HepG2 (cell line): Measurements from ENCODE around the gene RAPGEF5. TPM values are rescaled to one million over a fixed set of nuclear protein-coding genes. Genes with fewer than 3 reads are reported as not detected.

Experiments
- ATAC-seq: fragments of 200-7000 bp; cut with Tn5 transposase; 3 replicates; pipeline ENCODE4 v1.9.1; 2020; ENCODE audit warnings: mild to moderate bottlenecking, moderate library complexity
- BruUV-seq: library from RNA; stranded (reverse); fragments of 400-500 nt; replicated peaks from 2 replicates; lab custom pipeline; 2021; lab: Mats Ljungman, UMichigan
- CTCF ChIA-PET: fragments of 300-600 bp; formaldehyde crosslinking; extraction: SDS; loops from one replicate; lab custom pipeline; 2021; ENCODE audit warnings: low total read pairs, inconsistent platforms, low intra/inter-chr PET ratio; lab: Yijun Ruan, JAX
- POLR2A ChIA-PET: fragments of 350-600 bp; sonication (Branson Sonifier 250); formaldehyde crosslinking; loops from one replicate; lab custom pipeline; 2020; ENCODE audit warnings: antibody characterized with exemption, inconsistent platforms; lab: Yijun Ruan, JAX
- DNase-seq: peaks from one replicate; pipeline ENCODE4 v3.0.0-alpha.2; 2015; ENCODE audit warnings: low spot score
- FAIRE-seq: peaks from 3 replicates; lab custom pipeline; 2011; peaks lifted over from hg19 to GRCh38; lab: Jason Lieb, UNC
- H2AFZ ChIP-seq: one replicate; pipeline ENCODE4 v1.6.1; 2011; ENCODE audit warnings: low read length, inconsistent platforms
- H3K27ac ChIP-seq: fragments of 300-600 bp; 3 replicates; pipeline ENCODE4 v1.8.0; 2011; ENCODE audit warnings: mixed run types, mild to moderate bottlenecking, mixed read lengths, low read length, inconsistent platforms; ENCODE audit not compliant: insufficient read depth; ENCODE audit errors: extremely low read length
- H3K27me3 ChIP-seq, 2 experiments: fragments of 200-600 bp in 1 of 2; 2 replicates in 1 of 2; 3 replicates in 1 of 2; pipeline versions ENCODE4 v1.6.0 to v1.8.0; 2011; ENCODE audit warnings: low read length in 2 of 2, mild to moderate bottlenecking in 2 of 2, moderate library complexity in 2 of 2, inconsistent platforms in 1 of 2; ENCODE audit not compliant: insufficient read depth in 2 of 2, control insufficient read depth in 1 of 2
- H3K36me3 ChIP-seq, 2 experiments: fragments of 200-600 bp in 1 of 2; replicated peaks in 1 of 2; 2 replicates in 1 of 2; 3 replicates in 1 of 2; pipeline versions ENCODE4 v1.5.1 to v1.8.0; 2011; ENCODE audit warnings: low read length in 2 of 2, inconsistent platforms in 1 of 2; ENCODE audit not compliant: insufficient read depth in 2 of 2, control insufficient read depth in 1 of 2
- H3K4me1 ChIP-seq: 2 replicates; pipeline ENCODE4 v1.5.1; 2012; ENCODE audit warnings: low read length, inconsistent platforms; ENCODE audit not compliant: insufficient read depth
- H3K4me2 ChIP-seq: 2 replicates; pipeline ENCODE4 v1.6.0; 2011; ENCODE audit warnings: low read depth, low read length, inconsistent platforms
- H3K4me3 ChIP-seq, 3 experiments: fragments of 200-600 bp in 1 of 3; sonication (generic), shearing (Covaris generic) in 1 of 3; replicated peaks in 1 of 3; 2 replicates each; pipeline ENCODE4 v1.5.1; 2011 to 2016; ENCODE audit warnings: low read length in 3 of 3, inconsistent platforms in 2 of 3, low read depth in 2 of 3, mild to moderate bottlenecking in 2 of 3, control low read depth in 1 of 3, mixed read lengths in 1 of 3; ENCODE audit not compliant: insufficient read depth in 1 of 3
- H3K79me2 ChIP-seq: one replicate; pipeline ENCODE4 v1.6.1; 2011; ENCODE audit warnings: low read length, inconsistent platforms; ENCODE audit not compliant: insufficient read depth
- H3K9ac ChIP-seq: 2 replicates; pipeline ENCODE4 v1.6.0; 2011; ENCODE audit warnings: mild to moderate bottlenecking, low read depth, low read length, inconsistent platforms; ENCODE audit not compliant: insufficient read depth
- H3K9me3 ChIP-seq: 2 replicates; pipeline ENCODE4 v1.5.1; 2012; ENCODE audit warnings: mild to moderate bottlenecking, low read length
- H4K20me1 ChIP-seq: 2 replicates; pipeline ENCODE4 v1.6.0; 2011; ENCODE audit warnings: inconsistent platforms, mild to moderate bottlenecking, low read length, moderate library complexity; ENCODE audit not compliant: insufficient read depth
- KDM4B ChIP-seq: sonication (generic); formaldehyde crosslinking; IDR thresholded peaks from 2 replicates; pipeline ENCODE4 v1.4.0; 2020; ENCODE audit warnings: missing genetic modification reagents
- MAFK ChIP-seq, 2 experiments: IDR thresholded peaks in 1 of 2; conservative IDR thresholded peaks in 1 of 2; 2 replicates each; pipeline ENCODE4 v1.6.1; 2011; ENCODE audit warnings: improper control_type of control experiment in 2 of 2, low read length in 2 of 2
- POLR2A ChIP-seq, 2 experiments: IDR thresholded peaks; 2 replicates each; pipeline ENCODE4 v1.6.1; 2011; ENCODE audit warnings: low read depth in 2 of 2, low read length in 2 of 2, mild to moderate bottlenecking in 1 of 2, moderate library complexity in 1 of 2; ENCODE audit not compliant: insufficient read depth in 1 of 2
- ZNF12 ChIP-seq: sonication (generic); formaldehyde crosslinking; IDR thresholded peaks from 2 replicates; pipeline ENCODE4 v1.5.0; 2020; ENCODE audit warnings: missing genetic modification reagents
- ZNF350 ChIP-seq: sonication (generic); formaldehyde crosslinking; IDR thresholded peaks from 2 replicates; pipeline ENCODE4 v1.4.0; 2020; ENCODE audit warnings: mild to moderate bottlenecking, low read depth, missing genetic modification reagents, borderline replicate concordance
- ZNF589 ChIP-seq: sonication (generic); formaldehyde crosslinking; conservative IDR thresholded peaks from 2 replicates; pipeline ENCODE4 v1.8.0; 2022; ENCODE audit warnings: mild to moderate bottlenecking, moderate library complexity, missing genetic modification reagents
- ZNF747 ChIP-seq: sonication (generic); formaldehyde crosslinking; IDR thresholded peaks from 2 replicates; pipeline ENCODE4 v1.8.1; 2023; ENCODE audit warnings: missing genetic modification reagents, mild to moderate bottlenecking, borderline replicate concordance
- WGBS: methylation state at CpG from one replicate; pipeline ENCODE4 v1.1.6; 2017; ENCODE audit warnings: low lambda C conversion rate; 5-methylcytosine and 5-hydroxymethylcytosine counted together
- in situ Hi-C: cut with HindIII; loops from 2 replicates; pipeline ENCODE4 v1.10.0; 2017; ENCODE audit warnings: low pct_unique_long_range_greater_than_20kb; ENCODE audit not compliant: extremely low pct_ligation_motif_present
- intact Hi-C: fragments of 100-400 bp; cut with micrococcal nuclease; formaldehyde crosslinking; loops from one replicate; pipeline ENCODE4 v1.10.0; 2022; ENCODE audit not compliant: unreplicated experiment
- polyA plus RNA-seq, 8 experiments: library from polyadenylated mRNA; depleted of rRNA in 3 of 8; stranded (reverse) in 7 of 8; unstranded in 1 of 8; fragments of >200 nt; fragmentation: Illumina TruSeq in 4 of 8; extraction: Trizol in 4 of 8; gene quantifications; 2 replicates each; pipeline versions ENCODE4 v1.2.1 to v1.2.3, GENCODE V29; 2011 to 2016; ENCODE audit warnings: low read depth in 4 of 8, missing spikeins in 1 of 8, mixed read lengths in 1 of 8; ENCODE audit not compliant: insufficient read depth in 1 of 8
- total RNA-seq, 5 experiments: library from RNA; depleted of rRNA; stranded (reverse); fragments of >200 nt; fragmentation: Illumina TruSeq; extraction: Trizol; gene quantifications; 2 replicates each; pipeline ENCODE4 v1.2.3, GENCODE V29; 2016; ENCODE audit warnings: low read depth in 1 of 5
- TF ChIP-seq, protein P1 (sequence below): IDR thresholded peaks from 2 replicates; pipeline ENCODE4 v1.6.1; 2016; ENCODE audit warnings: low read depth, control low read depth

Gene RAPGEF5
- total and polyA plus RNA-seq, 2 of the 13 experiments (the other 11 are each of a cell fraction or from before 2014, with no cell fraction given): 17.1 to 23.4 TPM

DNA sequence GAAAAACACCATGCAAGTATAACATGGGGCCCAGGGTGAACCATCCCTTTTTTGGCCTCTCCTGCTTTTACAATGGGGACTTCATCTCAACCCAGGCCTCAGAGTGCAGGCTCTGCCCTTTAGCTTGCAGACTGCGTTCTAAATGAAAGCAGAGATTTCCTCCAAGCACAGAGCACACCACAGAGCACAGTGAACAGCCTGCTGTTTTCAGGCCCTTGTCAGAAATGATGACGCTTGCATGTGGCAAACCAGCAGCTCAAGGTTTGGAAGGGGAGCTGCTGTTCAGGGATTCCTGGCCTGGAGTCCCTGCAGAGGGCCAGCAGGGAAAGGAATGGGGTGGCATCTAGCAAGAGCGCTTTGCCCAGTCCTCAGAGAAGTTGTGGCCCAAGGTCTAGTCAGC, 243.9 kb downstream of the RAPGEF5 start:
- Histone ChIP-seq H3K4me1 (peaks cover 11% of the 10 kb centered on the region), H3K9ac (no peak overlapping the region), H3K4me2 (no peak overlapping the region), H3K4me3 (no peak overlapping the region), H3K27me3 (no peaks in the 10 kb centered on the region), H3K27ac (no peak overlapping the region), H3K79me2 (no peaks in the 10 kb centered on the region), H2AFZ (no peak overlapping the region), H4K20me1 (no peaks in the 10 kb centered on the region), H3K9me3 (no peaks in the 10 kb centered on the region), H3K36me3 (peaks cover 4 to 5% of the 10 kb centered on the region in 2 experiments; a peak in 3 of 5 replicates)
- FAIRE-seq: no peak
- in situ Hi-C loops (no loop called here), intact Hi-C loops (no loop called here)
- POLR2A ChIA-PET: no interaction called here
- ATAC-seq: no peak
- CTCF ChIA-PET: no interaction called here
- TF ChIP-seq, protein P1, sequence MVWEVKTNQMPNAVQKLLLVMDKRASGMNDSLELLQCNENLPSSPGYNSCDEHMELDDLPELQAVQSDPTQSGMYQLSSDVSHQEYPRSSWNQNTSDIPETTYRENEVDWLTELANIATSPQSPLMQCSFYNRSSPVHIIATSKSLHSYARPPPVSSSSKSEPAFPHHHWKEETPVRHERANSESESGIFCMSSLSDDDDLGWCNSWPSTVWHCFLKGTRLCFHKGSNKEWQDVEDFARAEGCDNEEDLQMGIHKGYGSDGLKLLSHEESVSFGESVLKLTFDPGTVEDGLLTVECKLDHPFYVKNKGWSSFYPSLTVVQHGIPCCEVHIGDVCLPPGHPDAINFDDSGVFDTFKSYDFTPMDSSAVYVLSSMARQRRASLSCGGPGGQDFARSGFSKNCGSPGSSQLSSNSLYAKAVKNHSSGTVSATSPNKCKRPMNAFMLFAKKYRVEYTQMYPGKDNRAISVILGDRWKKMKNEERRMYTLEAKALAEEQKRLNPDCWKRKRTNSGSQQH: no peak
- 0 out of 4 replicates have a peak, but pooled peaks of 1 of the 2 experiments have one; percentile 19 for TF ChIP-seq POLR2A (IDR thresholded peaks at IDR 0.05; ENCODE audit: insufficient read depth in 1 of 2, low read depth in 2 of 2, low read length in 2 of 2)
- TF ChIP-seq KDM4B: no peak
- no peak for TF ChIP-seq ZNF589 (CRISPR knock-in tag)
- TF ChIP-seq ZNF350 (CRISPR knock-in tag): no peak
- 0 out of 4 replicates have a peak, but pooled peaks of 1 of the 2 experiments have one; percentile 18 for TF ChIP-seq MAFK (conservative IDR thresholded peaks at IDR 0.05 in 1 of 2, IDR thresholded peaks at IDR 0.05 in 1 of 2; ENCODE audit: low read length in 2 of 2)
- no peak for TF ChIP-seq ZNF747 (CRISPR knock-in tag)
- no peak for TF ChIP-seq ZNF12
- no peak for DNase-seq
- BruUV-seq: no TSS peak
- WGBS: 58% methylated on average over 2 of the region's 3 CpGs
